Ishikawa (cell line): Measurements from ENCODE around the gene ZDHHC8.

Source experiments
- CEBPB ChIP-seq: IDR thresholded peaks from 2 replicates; pipeline ENCODE4 v1.6.1; 2012
- EGR1 ChIP-seq: IDR thresholded peaks from 2 replicates; pipeline ENCODE4 v1.6.1; 2012
- EP300 ChIP-seq: IDR thresholded peaks from 2 replicates; pipeline ENCODE4 v1.6.1; 2012; ENCODE audit warnings: borderline replicate concordance
- FOXM1 ChIP-seq: IDR thresholded peaks from 2 replicates; pipeline ENCODE4 v1.6.1; 2012; ENCODE audit warnings: low read depth, borderline replicate concordance
- RAD21 ChIP-seq: IDR thresholded peaks from 2 replicates; pipeline ENCODE4 v1.6.1; 2012; ENCODE audit warnings: low read depth
- REST ChIP-seq: IDR thresholded peaks from 2 replicates; pipeline ENCODE4 v1.6.1; 2012; ENCODE audit warnings: low read depth, mild to moderate bottlenecking
- TAF1 ChIP-seq: IDR thresholded peaks from 2 replicates; pipeline ENCODE4 v1.6.1; 2012; ENCODE audit warnings: low read depth, mild to moderate bottlenecking
- TCF12 ChIP-seq: IDR thresholded peaks from 2 replicates; pipeline ENCODE4 v1.6.1; 2012; ENCODE audit warnings: low read depth
- TEAD4 ChIP-seq: IDR thresholded peaks from 2 replicates; pipeline ENCODE4 v1.6.1; 2012
- USF1 ChIP-seq: IDR thresholded peaks from 2 replicates; pipeline ENCODE4 v1.6.1; 2012
- YY1 ChIP-seq: IDR thresholded peaks from 2 replicates; pipeline ENCODE4 v1.6.1; 2012; ENCODE audit warnings: low read depth
- ZBTB7A ChIP-seq: IDR thresholded peaks from 2 replicates; pipeline ENCODE4 v1.6.1; 2012; ENCODE audit warnings: low read depth

DNA sequence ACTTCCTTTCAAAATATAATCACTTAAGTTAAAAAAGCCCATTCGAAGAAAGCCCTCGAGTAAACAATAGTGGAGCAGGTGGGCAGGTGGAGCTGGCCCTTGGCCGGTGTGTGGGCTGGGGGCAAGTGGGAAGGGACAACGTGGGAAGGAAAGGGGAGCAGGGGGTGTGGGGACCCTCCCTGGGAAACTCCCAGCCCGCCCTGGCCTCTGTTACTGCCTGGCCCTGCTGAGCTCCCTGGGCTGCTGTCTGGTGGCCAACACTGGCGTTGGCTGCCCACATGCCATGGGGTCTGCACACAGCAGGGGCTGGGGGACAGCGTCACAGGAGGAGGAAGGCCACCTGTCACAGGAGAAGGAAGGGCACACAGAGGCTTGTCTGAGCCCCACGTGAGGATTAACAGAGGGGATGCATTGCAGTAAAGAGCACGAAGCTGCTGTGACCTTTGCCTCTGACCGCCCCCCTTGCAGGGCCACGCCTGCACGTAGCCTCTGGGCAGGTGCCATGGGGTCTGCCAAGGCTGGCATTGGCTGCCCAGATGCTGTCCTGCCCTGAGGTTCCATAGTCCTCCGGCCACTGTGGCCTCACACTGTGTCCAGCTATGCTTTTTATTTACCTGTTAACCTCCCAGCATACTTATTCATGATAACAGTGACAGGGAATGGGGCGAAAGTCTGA, 55.4 kb downstream of the ZDHHC8 start:
- TF ChIP-seq YY1 (no peak), REST (no peak), TAF1 (no peak), EGR1 (no peak), RAD21 (no peak), TCF12 (no peak), ZBTB7A (no peak), TEAD4 (no peak), EP300 (no peak), CEBPB (no peak), FOXM1 (no peak), USF1 (no peak)
